Measurements from ENCODE around the gene ABCF3. TPM values are rescaled to one million over a fixed set of nuclear protein-coding genes. Genes with fewer than 3 reads are reported as not detected.
A peak's percentile ranks its signal among the peaks of the same experiment; 100 is the strongest.

Gene ABCF3
- polyA plus RNA-seq, 1 donor (not counting 4 experiments of a cell fraction or from before 2014, with no cell fraction given), result 39.2 TPM

- no peak for DNase-seq (ENCODE audit: low read depth, low spot score)
- H3K4me2 ChIP-seq (ENCODE audit: control insufficient read depth, extremely low read depth, insufficient read depth, low read depth, low read length), result no peak overlapping the region
Observed at GRCh38 chr3:184240384-184241140, 54.6 kb downstream of the ABCF3 start.

GRCh38 chr3:184241141-184241446 is 55.1 kb downstream of the ABCF3 start:
- TF ChIP-seq, protein P1, sequence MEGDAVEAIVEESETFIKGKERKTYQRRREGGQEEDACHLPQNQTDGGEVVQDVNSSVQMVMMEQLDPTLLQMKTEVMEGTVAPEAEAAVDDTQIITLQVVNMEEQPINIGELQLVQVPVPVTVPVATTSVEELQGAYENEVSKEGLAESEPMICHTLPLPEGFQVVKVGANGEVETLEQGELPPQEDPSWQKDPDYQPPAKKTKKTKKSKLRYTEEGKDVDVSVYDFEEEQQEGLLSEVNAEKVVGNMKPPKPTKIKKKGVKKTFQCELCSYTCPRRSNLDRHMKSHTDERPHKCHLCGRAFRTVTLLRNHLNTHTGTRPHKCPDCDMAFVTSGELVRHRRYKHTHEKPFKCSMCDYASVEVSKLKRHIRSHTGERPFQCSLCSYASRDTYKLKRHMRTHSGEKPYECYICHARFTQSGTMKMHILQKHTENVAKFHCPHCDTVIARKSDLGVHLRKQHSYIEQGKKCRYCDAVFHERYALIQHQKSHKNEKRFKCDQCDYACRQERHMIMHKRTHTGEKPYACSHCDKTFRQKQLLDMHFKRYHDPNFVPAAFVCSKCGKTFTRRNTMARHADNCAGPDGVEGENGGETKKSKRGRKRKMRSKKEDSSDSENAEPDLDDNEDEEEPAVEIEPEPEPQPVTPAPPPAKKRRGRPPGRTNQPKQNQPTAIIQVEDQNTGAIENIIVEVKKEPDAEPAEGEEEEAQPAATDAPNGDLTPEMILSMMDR (optimal IDR thresholded peaks at IDR 0.05 in 1 of 3, IDR thresholded peaks at IDR 0.05 in 1 of 3, conservative IDR thresholded peaks at IDR 0.05 in 1 of 3; ENCODE audit: extremely low read depth in 1 of 3, insufficient read depth in 2 of 3, low read length in 3 of 3), result no peak
- no peaks in the 10 kb centered on the region for H3K9me3 ChIP-seq (ENCODE audit: control insufficient read depth, low read depth, low read length)
- no peak overlapping the region for H3K4me3 ChIP-seq (ENCODE audit: control insufficient read depth in 2 of 3, extremely low read depth in 1 of 3, insufficient read depth in 2 of 3, low read depth in 1 of 3, low read length in 3 of 3)
- no peaks in the 10 kb centered on the region for H3K9me1 ChIP-seq (ENCODE audit: control insufficient read depth, extremely low read depth, insufficient read depth, low read length)
- DNase-seq (ENCODE audit: low read depth, low spot score), result no peak
- peaks cover 5% of the 10 kb centered on the region for H3K79me2 ChIP-seq (ENCODE audit: control insufficient read depth, insufficient read depth, low read length)
- dilution Hi-C loops (cut with MboI; ENCODE audit: extremely low pct_ligation_motif_present, low sequenced_read_pairs), result no loop called here
- no peak for FAIRE-seq
- H3K9ac ChIP-seq (ENCODE audit: control insufficient read depth, extremely low read depth, insufficient read depth, low read length), result no peak overlapping the region
- no peak overlapping the region for H2AFZ ChIP-seq (ENCODE audit: control insufficient read depth, low read length)
- H3K36me3 ChIP-seq (ENCODE audit: control insufficient read depth in 2 of 2, extremely low read depth in 1 of 2, insufficient read depth in 2 of 2, low read length in 2 of 2), result peaks cover 24 to 25% of the 10 kb centered on the region in 2 experiments
- H4K20me1 ChIP-seq (ENCODE audit: control insufficient read depth, extremely low read depth, insufficient read depth, low read length), result no peaks in the 10 kb centered on the region
- no peak overlapping the region for H3K4me2 ChIP-seq (ENCODE audit: control insufficient read depth, extremely low read depth, insufficient read depth, low read depth, low read length)
- no peaks in the 10 kb centered on the region for H3K4me1 ChIP-seq (ENCODE audit: control insufficient read depth, extremely low read depth, insufficient read depth, low read length)
- H3K27me3 ChIP-seq (ENCODE audit: control insufficient read depth, extremely low read depth, insufficient read depth, low read length), result no peaks in the 10 kb centered on the region
- H3K27ac ChIP-seq (ENCODE audit: control insufficient read depth, insufficient read depth, low read length), result no peak overlapping the region

More at GRCh38 chr3:184240384-184241140, 54.6 kb downstream of the ABCF3 start:
- Histone ChIP-seq H3K4me1 (ENCODE audit: control insufficient read depth, extremely low read depth, insufficient read depth, low read length) (no peaks in the 10 kb centered on the region), H3K9me1 (ENCODE audit: control insufficient read depth, extremely low read depth, insufficient read depth, low read length) (no peaks in the 10 kb centered on the region), H4K20me1 (ENCODE audit: control insufficient read depth, extremely low read depth, insufficient read depth, low read length) (no peaks in the 10 kb centered on the region), H3K4me3 (ENCODE audit: control insufficient read depth in 2 of 3, extremely low read depth in 1 of 3, insufficient read depth in 2 of 3, low read depth in 1 of 3, low read length in 3 of 3) (no peak overlapping the region), H2AFZ (ENCODE audit: control insufficient read depth, low read length) (no peak overlapping the region), H3K79me2 (ENCODE audit: control insufficient read depth, insufficient read depth, low read length) (peaks cover 2% of the 10 kb centered on the region), H3K27me3 (ENCODE audit: control insufficient read depth, extremely low read depth, insufficient read depth, low read length) (no peaks in the 10 kb centered on the region), H3K27ac (ENCODE audit: control insufficient read depth, insufficient read depth, low read length) (no peak overlapping the region), H3K36me3 (ENCODE audit: control insufficient read depth in 2 of 2, extremely low read depth in 1 of 2, insufficient read depth in 2 of 2, low read length in 2 of 2) (peaks cover 24% of the 10 kb centered on the region in 2 experiments), H3K9me3 (ENCODE audit: control insufficient read depth, low read depth, low read length) (no peaks in the 10 kb centered on the region), H3K9ac (ENCODE audit: control insufficient read depth, extremely low read depth, insufficient read depth, low read length) (no peak overlapping the region)
- TF ChIP-seq EZH2 (IDR thresholded peaks at IDR 0.05; ENCODE audit: low read length), result no peak
- TF ChIP-seq, protein P1 (optimal IDR thresholded peaks at IDR 0.05 in 1 of 3, IDR thresholded peaks at IDR 0.05 in 1 of 3, conservative IDR thresholded peaks at IDR 0.05 in 1 of 3; ENCODE audit: extremely low read depth in 1 of 3, insufficient read depth in 2 of 3, low read length in 3 of 3), result no peak
- peak; percentile 63 for FAIRE-seq
- dilution Hi-C loops (cut with MboI; ENCODE audit: extremely low pct_ligation_motif_present, low sequenced_read_pairs), result no loop called here
